Effector memory CD8-positive, alpha-beta T cell (primary cell): ENCODE measurements around the gene CTCFL.
A peak's percentile ranks its signal among the peaks of the same experiment; 100 is the strongest.
"Not testable (repeated sequence)": the region's sequence is repeated elsewhere in the genome, so short reads cannot be mapped to it uniquely, and the experiment has no call there.

Experiments
- ATAC-seq: fragments of 150-1000 bp; cut with Tn5 transposase; replicated peaks from 2 replicates; pipeline ENCODE4 v1.10.0; 2021; ENCODE audit warnings: mild to moderate bottlenecking, moderate library complexity
- DNase-seq, 3 experiments: peaks; one replicate each; pipeline ENCODE4 v3.0.0; 2021
- H3K27ac Mint-ChIP-seq, 2 donors: one replicate each; pipeline ENCODE4 v1.8.0; 2022; ENCODE audit warnings: mild to moderate bottlenecking in 2 of 2, mixed read lengths in 2 of 2, moderate library complexity in 2 of 2
- H3K27me3 Mint-ChIP-seq, 2 donors: one replicate each; pipeline ENCODE4 v1.8.0; 2022; ENCODE audit warnings: mixed read lengths in 2 of 2
- H3K36me3 Mint-ChIP-seq: one replicate; pipeline ENCODE4 v1.8.0; 2022; ENCODE audit warnings: mild to moderate bottlenecking, moderate library complexity, mixed read lengths; ENCODE audit not compliant: insufficient read depth
- H3K4me1 Mint-ChIP-seq, 2 donors: one replicate each; pipeline ENCODE4 v1.8.0; 2022; ENCODE audit warnings: low read depth in 2 of 2, mixed read lengths in 2 of 2
- H3K4me3 Mint-ChIP-seq, 2 donors: one replicate each; pipeline ENCODE4 v1.8.0; 2022; ENCODE audit warnings: mild to moderate bottlenecking in 2 of 2, mixed read lengths in 2 of 2, moderate library complexity in 2 of 2
- H3K9me3 Mint-ChIP-seq, 2 donors: one replicate each; pipeline ENCODE4 v1.8.0; 2022; ENCODE audit warnings: mixed read lengths in 2 of 2

The CTCFL gene

DNA sequence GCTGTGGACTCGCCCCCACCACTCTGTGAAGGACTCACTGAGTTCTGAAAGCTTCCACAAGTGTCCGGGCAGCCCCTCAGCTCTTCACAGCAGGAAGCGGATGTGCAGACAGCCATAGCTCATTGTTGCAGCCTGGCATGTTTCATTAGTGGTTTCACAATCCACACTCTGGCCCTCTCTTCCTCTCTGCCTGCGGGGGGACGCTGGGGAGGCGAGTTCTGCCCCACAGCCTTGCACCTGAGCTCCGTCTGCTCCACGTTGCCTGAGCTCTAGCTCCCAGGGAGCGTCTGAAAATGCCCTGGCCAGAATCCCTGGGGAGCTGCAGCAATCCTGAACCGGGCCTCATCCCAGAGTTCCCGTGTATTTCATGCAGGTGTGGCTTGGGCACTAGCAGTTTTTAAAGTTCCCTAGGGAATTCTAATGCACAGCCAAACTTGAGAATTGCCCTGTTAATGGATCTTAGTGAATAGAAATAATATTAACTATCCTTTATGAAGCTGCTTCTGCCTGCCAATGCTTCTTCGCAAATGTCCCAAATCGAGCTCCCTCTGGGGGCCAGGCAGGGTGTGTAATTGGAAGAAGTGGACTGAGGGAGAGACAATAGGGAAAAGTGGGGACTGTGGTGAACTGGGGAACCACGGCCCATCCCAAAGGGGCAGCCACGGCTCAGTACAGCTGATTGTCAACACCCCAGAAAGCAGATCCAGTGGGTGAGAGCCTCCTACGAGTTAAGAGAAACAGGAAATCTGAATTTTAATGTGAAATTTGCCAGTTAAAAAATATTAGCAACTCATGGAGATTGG, 51.5 kb downstream of the CTCFL start:
- H3K27ac Mint-ChIP-seq = peak overlapping the region; percentile 30 to 81

DNA sequence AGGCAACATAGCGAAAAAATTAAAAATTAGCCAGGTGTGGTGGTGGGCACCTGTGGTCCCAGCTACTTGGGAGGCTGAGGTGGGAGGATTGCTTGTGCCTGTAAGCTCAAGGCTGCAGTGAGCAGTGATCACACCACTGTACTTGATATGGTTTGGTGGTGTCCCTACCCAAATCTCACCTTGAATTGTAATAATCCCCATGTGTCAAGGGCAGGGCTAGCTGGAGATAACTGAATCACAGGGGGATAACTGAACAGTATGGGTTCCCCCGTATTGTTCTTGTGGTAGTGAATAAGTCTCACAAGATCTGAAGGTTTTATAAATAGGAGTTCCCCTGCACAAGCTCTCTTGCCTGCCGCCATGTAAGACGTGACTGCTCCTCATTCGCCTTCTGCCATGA, 52.5 kb downstream of the CTCFL start:
- not testable (repeated sequence) for H3K36me3 Mint-ChIP-seq, H3K9me3 Mint-ChIP-seq, DNase-seq, ATAC-seq, H3K4me3 Mint-ChIP-seq
- Mint-ChIP-seq H3K4me1 (peaks cover 12% of the 10 kb centered on the region in 2 donors), H3K27me3 (peaks cover 1 to 20% of the 10 kb centered on the region in 2 donors), H3K27ac (peak overlapping the region in 1 of 2 donors; percentile 30)

More for the DNA sequence above, 51.5 kb downstream of the CTCFL start:
- H3K9me3 Mint-ChIP-seq = no peaks in the 10 kb centered on the region
- H3K4me1 Mint-ChIP-seq = peaks cover 12% of the 10 kb centered on the region in 2 donors
- H3K36me3 Mint-ChIP-seq = peaks cover 2% of the 10 kb centered on the region
- peak overlapping the region; percentile 35 to 58 for H3K4me3 Mint-ChIP-seq
- ATAC-seq (peak; percentile 86), DNase-seq (no peak)
- H3K27me3 Mint-ChIP-seq = peaks cover 11 to 17% of the 10 kb centered on the region in 2 donors

DNA sequence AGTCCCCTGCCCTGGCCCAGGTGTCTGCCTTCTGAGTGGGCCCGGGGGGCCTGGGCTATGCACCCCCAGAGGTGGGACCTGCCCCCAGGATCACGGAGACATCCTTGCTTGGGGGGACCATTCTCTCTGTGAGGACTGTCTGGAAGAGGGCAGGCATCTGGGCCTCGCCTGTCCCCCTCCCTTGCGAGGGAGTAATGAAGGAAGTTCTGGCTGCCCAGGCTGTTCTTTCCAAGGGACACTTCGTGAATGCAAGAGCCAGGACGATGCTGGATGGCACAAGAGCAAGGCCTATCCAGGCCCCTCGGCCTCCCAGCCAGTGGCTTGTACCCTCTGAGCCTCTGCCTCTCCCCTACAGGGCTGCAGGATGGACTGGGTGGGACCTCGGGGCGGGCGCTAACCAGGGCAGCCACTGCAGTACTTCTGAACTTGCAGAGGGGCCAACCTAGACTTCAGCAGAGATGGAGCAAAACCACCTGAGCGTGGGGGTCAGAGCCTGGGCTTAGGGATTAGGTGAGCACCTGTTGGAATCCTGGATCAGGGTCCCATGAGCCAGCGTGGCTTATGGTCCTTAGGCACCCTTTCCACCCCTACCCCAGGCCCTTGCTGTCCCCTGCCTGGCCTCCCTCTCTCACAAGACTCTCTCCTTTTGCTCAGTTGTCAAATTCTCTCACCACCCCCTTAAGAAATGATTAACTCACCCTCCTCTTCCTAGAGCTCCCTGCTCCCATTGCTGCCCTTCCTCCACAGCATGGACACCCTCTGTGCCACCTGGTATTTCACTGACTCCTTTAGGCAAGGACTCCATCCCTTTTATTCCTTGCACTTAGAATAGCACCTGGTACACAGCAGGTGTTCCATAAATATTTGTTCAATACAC, 53.2 kb downstream of the CTCFL start:
- Mint-ChIP-seq H3K27ac (peak overlapping the region in 1 of 2 donors; percentile 30), H3K4me3 (no peak overlapping the region), H3K27me3 (peaks cover 0 to 24% of the 10 kb centered on the region in 2 donors), H3K36me3 (peaks cover 5% of the 10 kb centered on the region), H3K9me3 (no peaks in the 10 kb centered on the region), H3K4me1 (peaks cover 12% of the 10 kb centered on the region in 2 donors)
- ATAC-seq (no peak), DNase-seq (no peak)

DNA sequence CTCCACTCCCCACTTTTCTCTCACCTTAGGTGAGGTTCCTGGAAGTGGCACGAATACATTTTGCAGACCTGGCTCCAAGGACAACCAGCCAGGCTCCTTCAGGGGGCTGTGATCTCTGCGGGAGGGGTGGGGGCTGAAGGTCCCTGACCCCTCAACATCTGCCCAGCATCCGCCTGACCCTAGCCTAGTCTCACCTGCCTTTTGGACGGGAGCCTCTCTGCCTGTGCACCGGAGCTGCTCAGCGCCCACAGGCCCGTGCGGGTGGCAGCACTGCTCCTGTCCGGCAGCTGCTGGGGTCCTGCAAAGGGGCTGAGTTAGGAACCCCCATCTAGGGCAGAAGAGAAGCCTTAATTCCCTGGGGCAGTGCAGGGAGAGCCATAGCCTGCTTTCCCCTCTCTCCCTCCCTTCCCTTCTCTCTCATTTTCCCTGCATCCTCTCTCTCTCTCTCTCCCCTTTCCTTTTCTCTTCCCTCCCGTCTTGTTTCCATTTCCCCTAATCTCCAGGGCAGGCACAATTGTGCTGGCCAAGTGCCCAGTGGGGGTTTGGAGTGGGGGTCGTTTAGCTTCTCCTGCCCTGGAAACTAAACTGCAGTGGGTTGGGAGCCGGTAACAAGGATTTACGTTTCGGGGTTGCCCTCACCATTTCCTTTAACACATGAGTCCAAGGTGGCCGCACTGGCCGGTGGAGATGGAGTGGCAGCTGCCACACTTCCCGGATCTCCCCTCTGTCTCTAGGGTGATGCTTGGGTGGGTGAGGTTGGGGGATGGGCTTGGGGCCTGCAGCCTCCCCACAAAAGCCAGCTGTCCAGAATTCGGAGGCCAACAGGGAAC, 54.1 kb downstream of the CTCFL start:
- H3K4me3 Mint-ChIP-seq = no peak overlapping the region
- peaks cover 5% of the 10 kb centered on the region for H3K36me3 Mint-ChIP-seq
- no peaks in the 10 kb centered on the region for H3K9me3 Mint-ChIP-seq
- peaks cover 12% of the 10 kb centered on the region in 2 donors for H3K4me1 Mint-ChIP-seq
- no peak overlapping the region for H3K27ac Mint-ChIP-seq
- H3K27me3 Mint-ChIP-seq = peaks cover 0 to 28% of the 10 kb centered on the region in 2 donors
- ATAC-seq (no peak), DNase-seq (no peak)

DNA sequence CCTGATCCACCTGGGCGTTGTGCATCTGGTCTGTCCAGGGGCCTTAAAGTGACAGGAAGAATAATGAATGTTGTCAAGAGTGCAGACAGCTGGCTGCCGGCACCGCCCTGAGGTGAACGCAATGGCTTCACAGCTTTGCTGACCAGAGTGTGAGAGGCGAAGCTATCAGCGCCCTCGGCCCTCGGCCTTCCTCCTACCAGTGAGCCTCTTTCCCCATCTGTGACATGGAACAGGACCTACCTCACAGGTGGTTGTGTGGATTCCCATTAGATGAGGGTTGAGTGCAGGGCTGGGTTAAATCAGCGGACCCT, 54.8 kb downstream of the CTCFL start:
- peaks cover 12% of the 10 kb centered on the region in 2 donors for H3K4me1 Mint-ChIP-seq
- H3K27ac Mint-ChIP-seq = no peak overlapping the region
- no peaks in the 10 kb centered on the region for H3K9me3 Mint-ChIP-seq
- peaks cover 5% of the 10 kb centered on the region for H3K36me3 Mint-ChIP-seq
- no peak for DNase-seq
- ATAC-seq = no peak
- no peak overlapping the region for H3K4me3 Mint-ChIP-seq
- H3K27me3 Mint-ChIP-seq = peaks cover 0 to 34% of the 10 kb centered on the region in 2 donors

DNA sequence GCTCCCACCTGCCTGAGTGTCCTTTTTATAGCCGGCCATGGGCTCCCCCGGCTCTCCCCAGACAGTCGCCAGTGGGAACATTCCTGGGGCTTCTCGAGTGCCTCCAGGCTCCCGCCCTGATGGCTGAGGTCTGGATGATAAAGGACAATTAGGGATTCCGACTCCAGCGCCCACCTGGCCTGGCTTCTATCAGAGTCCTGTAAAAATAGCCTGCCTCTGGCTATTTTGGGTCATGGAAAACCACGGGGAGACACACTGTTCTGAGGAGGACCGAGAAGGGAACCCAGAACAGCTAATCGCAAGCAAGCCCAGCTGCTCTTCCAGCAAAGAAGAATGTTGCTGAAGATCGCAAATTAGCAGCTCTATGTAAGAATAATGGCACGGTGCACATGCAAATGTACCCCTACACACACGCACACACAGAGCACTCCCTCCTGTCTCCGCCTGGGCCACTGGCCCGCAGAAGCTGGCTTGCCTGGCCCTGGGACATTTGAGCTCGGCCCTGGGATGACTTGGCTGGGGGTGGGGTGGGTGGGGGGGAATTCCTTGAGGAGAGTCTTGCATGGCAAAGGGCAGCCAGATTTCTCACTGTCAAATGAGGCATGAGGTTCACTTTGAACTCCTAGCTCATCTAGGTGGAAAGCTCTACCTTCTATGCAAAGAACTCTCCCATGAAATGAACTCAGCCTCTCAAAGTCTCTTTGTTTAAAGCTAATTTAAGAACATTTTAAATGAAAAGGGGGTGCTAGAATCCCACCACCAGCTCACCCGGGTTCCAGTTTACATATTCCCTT, 55.3 kb downstream of the CTCFL start:
- ATAC-seq (no peak), DNase-seq (no peak)
- Mint-ChIP-seq H3K27me3 (peaks cover 0 to 40% of the 10 kb centered on the region in 2 donors), H3K36me3 (peaks cover 5% of the 10 kb centered on the region), H3K4me1 (peaks cover 12% of the 10 kb centered on the region in 2 donors), H3K27ac (no peak overlapping the region), H3K4me3 (no peak overlapping the region), H3K9me3 (no peaks in the 10 kb centered on the region)

DNA sequence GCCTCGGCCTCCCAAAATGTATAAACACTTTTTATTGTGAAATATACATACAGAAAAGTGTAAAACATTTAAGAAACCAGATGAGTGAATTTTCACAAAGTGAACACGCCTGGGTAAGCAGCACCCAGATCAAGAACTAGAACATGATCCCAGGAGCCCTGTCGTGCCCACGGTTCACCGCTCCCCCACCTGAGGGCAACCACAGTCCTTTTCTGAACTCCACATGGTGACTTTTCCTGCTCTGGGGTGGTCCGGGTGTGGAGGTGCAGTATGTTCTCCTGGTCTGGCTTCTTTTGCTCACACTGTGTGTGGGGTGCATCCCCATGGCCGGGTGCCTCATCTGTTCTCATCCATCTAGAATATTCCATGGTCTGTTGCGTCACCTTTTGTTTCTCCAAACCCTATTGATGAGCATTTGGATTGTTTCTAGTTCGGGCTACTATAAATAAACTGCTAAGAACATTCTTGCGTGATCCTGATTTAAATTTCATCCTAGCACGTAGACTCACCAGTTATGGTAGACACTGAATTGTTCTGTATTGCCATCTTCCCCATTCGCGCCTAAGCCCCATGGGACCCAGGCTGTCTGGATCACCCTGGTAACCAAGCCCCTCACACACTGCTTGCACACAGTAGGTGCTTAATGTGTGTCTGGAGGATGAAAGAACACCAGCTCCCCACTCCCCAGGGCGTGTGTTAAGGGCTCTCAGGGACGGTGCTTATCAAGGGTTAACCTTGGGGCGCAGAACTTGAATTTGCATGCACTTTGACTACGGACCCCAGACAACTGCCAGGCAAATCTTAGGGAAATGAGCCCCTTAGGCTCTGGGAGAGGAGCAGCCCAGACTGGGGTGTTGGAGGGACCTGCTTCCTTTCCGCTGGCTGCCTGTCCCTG, 56.2 kb downstream of the CTCFL start:
- ATAC-seq = no peak
- Mint-ChIP-seq H3K36me3 (peaks cover 5% of the 10 kb centered on the region), H3K4me3 (no peak overlapping the region), H3K4me1 (peaks cover 11 to 12% of the 10 kb centered on the region in 2 donors), H3K27ac (no peak overlapping the region), H3K9me3 (no peaks in the 10 kb centered on the region), H3K27me3 (peaks cover 0 to 44% of the 10 kb centered on the region in 2 donors)
- no peak for DNase-seq

DNA sequence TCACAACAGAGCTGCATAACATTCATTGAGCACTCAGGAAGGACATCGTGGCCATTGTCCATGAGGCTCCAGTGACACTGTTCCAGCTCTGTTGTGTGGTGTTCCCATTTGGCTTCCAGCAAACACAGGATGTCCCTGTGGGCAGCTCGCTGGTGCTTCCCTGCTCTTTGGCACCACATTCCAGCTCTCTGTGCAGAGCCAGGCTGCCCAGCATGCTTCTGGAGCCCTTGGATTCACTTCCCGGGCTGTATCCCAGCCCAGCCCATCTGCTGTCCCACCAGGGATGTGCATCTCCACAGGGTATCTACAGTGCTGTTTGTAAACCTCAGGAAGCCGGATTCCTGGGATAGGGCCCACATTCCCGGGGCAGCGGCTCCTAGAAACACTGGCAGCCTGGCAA, 57.2 kb downstream of the CTCFL start:
- no peak for ATAC-seq
- peaks cover 0 to 44% of the 10 kb centered on the region in 2 donors for H3K27me3 Mint-ChIP-seq

DNA sequence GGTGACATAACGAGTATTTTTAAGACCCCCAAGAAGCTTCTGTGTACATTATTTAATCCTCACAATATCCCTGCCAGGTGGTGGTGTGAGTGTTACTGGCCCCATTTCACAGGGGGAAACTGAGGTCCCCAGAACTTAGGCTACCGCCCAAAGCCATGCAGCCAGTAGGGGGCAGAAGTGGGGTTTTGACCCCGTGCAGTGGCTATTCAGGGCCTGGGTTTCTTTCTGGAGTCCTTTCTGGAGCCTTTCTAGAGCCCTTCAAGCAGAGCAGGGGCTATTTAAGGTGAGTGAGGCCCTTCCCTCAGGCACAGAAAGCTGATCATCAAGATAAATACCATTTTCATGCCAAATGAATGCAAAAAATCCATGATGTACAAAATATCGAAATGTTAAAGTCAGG, 59.0 kb downstream of the CTCFL start:
- Mint-ChIP-seq H3K4me1 (peaks cover 0 to 3% of the 10 kb centered on the region in 2 donors), H3K36me3 (peaks cover 5% of the 10 kb centered on the region), H3K27ac (no peak overlapping the region), H3K9me3 (no peaks in the 10 kb centered on the region), H3K27me3 (peaks cover 0 to 44% of the 10 kb centered on the region in 2 donors), H3K4me3 (no peak overlapping the region)
- no peak for DNase-seq
- no peak for ATAC-seq

More for the DNA sequence above, 57.2 kb downstream of the CTCFL start:
- peaks cover 5% of the 10 kb centered on the region for H3K36me3 Mint-ChIP-seq
- H3K4me3 Mint-ChIP-seq = no peak overlapping the region
- no peak for DNase-seq
- H3K9me3 Mint-ChIP-seq = no peaks in the 10 kb centered on the region
- peaks cover 1 to 5% of the 10 kb centered on the region in 2 donors for H3K4me1 Mint-ChIP-seq
- no peak overlapping the region for H3K27ac Mint-ChIP-seq

DNA sequence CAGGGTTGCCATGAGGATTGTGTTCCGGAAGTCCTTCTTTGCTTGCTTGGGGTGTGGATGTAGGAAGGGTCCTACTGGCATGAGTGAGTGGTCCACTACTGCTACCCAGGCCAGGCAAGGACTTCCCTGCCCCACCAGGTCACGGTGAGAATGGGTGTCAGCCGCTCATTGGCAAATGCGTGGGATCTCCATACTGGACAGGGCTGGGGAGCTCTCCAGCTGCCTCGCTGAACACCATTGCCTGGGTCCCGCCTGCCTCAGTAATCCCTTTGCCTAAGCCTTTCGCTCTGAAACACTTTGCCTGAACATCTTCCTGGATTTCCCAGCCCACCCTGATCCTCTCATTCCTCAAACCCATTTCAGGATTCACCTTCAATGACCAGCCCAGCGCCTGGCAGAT, 59.5 kb downstream of the CTCFL start:
- Mint-ChIP-seq H3K36me3 (peaks cover 5% of the 10 kb centered on the region), H3K27me3 (peaks cover 0 to 44% of the 10 kb centered on the region in 2 donors), H3K9me3 (no peaks in the 10 kb centered on the region), H3K27ac (no peak overlapping the region), H3K4me1 (peaks cover 0 to 3% of the 10 kb centered on the region in 2 donors), H3K4me3 (no peak overlapping the region)
- no peak for DNase-seq
- no peak for ATAC-seq

DNA sequence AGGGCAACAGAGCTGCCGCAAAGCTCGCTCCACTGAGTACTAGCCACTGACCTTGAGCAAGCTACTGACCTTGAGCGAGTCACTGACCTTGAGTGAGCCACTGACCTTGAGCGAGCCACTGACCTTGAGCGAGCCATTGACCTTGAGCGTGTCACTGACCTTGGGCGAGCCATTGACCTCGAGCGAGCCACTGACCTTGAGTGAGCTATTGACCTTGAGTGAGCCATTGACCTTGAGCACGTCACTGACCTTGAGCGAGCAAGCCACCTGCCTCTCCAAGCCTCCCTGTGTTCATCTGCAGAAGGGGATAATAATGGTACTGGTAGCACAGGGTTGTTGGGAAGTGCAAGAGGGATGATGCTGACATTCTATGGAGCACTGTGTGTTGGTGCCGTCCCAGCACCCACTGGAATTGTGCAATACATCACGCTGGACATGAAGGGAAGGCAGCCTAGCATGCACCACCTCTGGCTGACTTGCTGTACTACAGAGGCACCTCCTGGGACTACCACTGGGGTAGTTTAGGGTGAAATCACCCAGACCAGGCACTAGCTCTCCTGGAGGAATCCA, 60.2 kb downstream of the CTCFL start:
- Mint-ChIP-seq H3K27ac (no peak overlapping the region), H3K36me3 (peaks cover 5% of the 10 kb centered on the region)
- no peak for ATAC-seq

More for the DNA sequence above, 60.2 kb downstream of the CTCFL start:
- Mint-ChIP-seq H3K27me3 (peaks cover 0 to 44% of the 10 kb centered on the region in 2 donors), H3K9me3 (no peaks in the 10 kb centered on the region), H3K4me3 (no peak overlapping the region), H3K4me1 (peaks cover 0 to 3% of the 10 kb centered on the region in 2 donors)
- no peak for DNase-seq
